ENCODE measurements around the gene SLC38A4. TPM values are rescaled to one million over a fixed set of nuclear protein-coding genes. Genes with fewer than 3 reads are reported as not detected.

Gene SLC38A4
- total and polyA plus RNA-seq, 2 of the 8 experiments (the other 6 are each of a cell fraction or from before 2014, with no cell fraction given) = 6.7 to 15.4 TPM

- TF ChIP-seq RXRA (IDR thresholded peaks at IDR 0.05; ENCODE audit: insufficient read depth, low read depth, low read length) = no peak
- TF ChIP-seq MAX (IDR thresholded peaks at IDR 0.05) = no peak
- TF ChIP-seq HDAC6 (IDR thresholded peaks at IDR 0.05; ENCODE audit: low read depth, low read length) = no peak
- TF ChIP-seq NANOG (IDR thresholded peaks at IDR 0.05; ENCODE audit: insufficient read depth, low read depth, low read length, poor library complexity, severe bottlenecking) = no peak
- no peak for TF ChIP-seq TAF1 (IDR thresholded peaks at IDR 0.05; ENCODE audit: low read depth, low read length)
- TF ChIP-seq SIN3A (conservative IDR thresholded peaks at IDR 0.05 in 1 of 2, IDR thresholded peaks at IDR 0.05 in 1 of 2; ENCODE audit: low read depth in 1 of 2, low read length in 2 of 2) = no peak
- TF ChIP-seq SP1 (IDR thresholded peaks at IDR 0.05; ENCODE audit: low read depth, low read length) = no peak
- no peak for TF ChIP-seq SAP30 (IDR thresholded peaks at IDR 0.05; ENCODE audit: insufficient read depth, insufficient replicate concordance, low read length)
Observed at GRCh38 chr12:46725332-46725731, 100.5 kb downstream of the SLC38A4 start (continued).
